ENCODE measurements around the gene TRIM10.
"Not testable (repeated sequence)": the region's sequence is repeated elsewhere in the genome, so short reads cannot be mapped to it uniquely, and the experiment has no call there.

Gene TRIM10

DNA sequence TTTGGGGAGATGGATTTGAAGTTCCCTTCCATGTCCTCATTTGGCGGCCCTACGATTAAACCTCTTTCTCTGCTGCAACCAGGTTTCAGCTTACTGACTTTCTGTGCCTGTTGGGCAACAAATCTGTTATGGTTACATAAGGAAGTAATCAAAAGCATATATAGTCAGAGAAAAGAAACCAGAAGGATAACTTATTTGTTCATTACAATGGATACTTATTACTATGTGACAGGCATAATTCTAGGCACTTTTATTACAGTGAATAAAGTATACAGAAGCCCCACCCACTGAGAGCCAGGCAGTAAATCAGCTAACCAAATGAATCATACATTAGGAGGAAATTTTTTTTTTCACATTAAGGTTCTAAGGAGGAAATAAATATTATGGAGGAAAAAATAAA is 38.5 kb downstream of the TRIM10 start:
- TF ChIP-seq, protein P1, sequence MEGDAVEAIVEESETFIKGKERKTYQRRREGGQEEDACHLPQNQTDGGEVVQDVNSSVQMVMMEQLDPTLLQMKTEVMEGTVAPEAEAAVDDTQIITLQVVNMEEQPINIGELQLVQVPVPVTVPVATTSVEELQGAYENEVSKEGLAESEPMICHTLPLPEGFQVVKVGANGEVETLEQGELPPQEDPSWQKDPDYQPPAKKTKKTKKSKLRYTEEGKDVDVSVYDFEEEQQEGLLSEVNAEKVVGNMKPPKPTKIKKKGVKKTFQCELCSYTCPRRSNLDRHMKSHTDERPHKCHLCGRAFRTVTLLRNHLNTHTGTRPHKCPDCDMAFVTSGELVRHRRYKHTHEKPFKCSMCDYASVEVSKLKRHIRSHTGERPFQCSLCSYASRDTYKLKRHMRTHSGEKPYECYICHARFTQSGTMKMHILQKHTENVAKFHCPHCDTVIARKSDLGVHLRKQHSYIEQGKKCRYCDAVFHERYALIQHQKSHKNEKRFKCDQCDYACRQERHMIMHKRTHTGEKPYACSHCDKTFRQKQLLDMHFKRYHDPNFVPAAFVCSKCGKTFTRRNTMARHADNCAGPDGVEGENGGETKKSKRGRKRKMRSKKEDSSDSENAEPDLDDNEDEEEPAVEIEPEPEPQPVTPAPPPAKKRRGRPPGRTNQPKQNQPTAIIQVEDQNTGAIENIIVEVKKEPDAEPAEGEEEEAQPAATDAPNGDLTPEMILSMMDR (IDR thresholded peaks at IDR 0.05; ENCODE audit: low read length, missing control alignments), result no peak
- H3K4me3 ChIP-seq (replicated peaks; ENCODE audit: low read depth, low read length), result no peak overlapping the region
- no peak for DNase-seq (ENCODE audit: low read depth)

DNA sequence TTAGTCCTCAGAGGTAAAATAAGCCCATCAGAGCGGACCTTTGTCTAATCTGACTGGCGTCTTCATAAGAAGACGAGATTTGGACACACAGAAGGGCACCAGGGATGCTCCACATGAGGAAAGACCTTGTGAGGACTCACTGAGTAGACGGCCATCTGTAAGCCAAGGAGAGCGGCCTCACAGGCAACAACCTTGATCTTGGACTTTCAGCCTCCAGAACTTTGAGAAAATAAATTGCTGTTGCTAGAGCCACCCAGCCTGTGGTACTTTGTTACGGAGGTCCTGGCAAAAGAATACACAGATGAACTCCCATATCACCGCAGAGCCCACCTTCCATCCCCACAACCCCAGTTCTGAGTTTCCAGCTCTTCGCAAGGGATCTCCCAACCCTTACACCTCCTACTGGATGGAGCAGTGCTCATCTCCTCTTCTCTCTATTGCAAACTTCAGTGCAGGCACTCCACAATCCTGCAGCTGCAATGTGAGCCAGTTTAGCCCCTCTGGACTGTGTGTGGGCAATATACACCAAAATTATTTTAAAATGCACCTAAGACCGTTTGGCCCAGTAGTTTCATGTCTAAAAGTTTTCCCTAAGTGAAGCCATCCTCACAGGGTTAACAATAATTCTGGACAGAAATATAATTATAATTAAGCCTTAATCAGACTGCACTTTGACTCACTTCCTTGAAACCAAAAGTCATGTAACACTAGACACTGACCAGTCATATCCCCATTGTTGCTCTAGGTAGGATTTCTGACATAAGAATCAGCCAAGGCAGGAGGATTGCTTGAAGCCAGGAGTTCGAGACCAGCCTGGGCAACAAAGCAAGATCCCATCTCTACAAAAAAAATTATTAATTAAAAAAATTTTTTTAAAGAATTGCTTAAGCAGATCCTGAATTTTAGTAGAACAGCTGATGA is 39.3 kb downstream of the TRIM10 start:
- TF ChIP-seq, protein P1 (IDR thresholded peaks at IDR 0.05; ENCODE audit: low read length, missing control alignments), result no peak
- H3K4me3 ChIP-seq (replicated peaks; ENCODE audit: low read depth, low read length), result no peak overlapping the region
- DNase-seq (ENCODE audit: low read depth), result no peak

DNA sequence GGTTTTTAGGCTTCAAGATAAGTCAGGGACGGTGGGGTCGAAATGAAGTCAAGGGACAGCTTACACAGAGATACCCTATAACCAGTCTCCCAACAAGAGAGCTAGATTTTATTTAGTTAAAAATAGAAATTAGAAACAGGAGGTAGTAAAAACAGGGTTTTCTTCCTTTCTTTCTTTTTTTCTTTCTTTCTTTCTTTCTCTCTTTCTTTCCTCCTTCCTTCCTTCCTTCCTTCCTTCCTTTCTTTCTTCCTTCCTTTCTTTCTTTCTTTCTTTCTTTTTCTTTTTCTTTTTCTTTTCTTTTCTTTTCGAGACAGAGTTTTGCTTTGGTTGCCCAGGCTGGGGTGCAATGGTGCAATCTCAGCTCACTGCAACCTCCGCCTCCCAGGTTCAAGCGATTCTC is 42.3 kb downstream of the TRIM10 start:
- not testable (repeated sequence) for DNase-seq (ENCODE audit: low read depth); H3K4me3 ChIP-seq (replicated peaks; ENCODE audit: low read depth, low read length)

DNA sequence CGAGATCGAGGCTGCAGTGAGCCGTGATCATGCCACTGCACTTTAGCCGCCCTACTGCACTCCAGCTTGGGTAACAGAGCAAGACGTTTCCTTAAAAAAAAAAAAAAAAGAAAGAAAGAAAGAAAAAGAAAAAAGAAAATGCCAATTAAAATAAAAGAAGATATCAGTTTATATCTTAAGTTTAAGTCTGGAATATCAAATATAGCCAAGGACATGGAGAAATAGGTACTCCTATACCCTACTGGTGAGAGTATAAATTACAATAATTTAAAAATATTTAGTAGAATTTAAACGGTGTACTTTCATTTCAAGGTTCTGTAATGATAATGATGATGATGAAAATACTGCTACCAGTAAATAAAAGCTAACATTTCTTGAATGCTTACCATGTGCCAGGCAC is 44.3 kb downstream of the TRIM10 start:
- no peak for DNase-seq (ENCODE audit: low read depth)
- TF ChIP-seq, protein P1 (IDR thresholded peaks at IDR 0.05; ENCODE audit: low read length, missing control alignments), result no peak
- H3K4me3 ChIP-seq (replicated peaks; ENCODE audit: low read depth, low read length), result no peak overlapping the region

DNA sequence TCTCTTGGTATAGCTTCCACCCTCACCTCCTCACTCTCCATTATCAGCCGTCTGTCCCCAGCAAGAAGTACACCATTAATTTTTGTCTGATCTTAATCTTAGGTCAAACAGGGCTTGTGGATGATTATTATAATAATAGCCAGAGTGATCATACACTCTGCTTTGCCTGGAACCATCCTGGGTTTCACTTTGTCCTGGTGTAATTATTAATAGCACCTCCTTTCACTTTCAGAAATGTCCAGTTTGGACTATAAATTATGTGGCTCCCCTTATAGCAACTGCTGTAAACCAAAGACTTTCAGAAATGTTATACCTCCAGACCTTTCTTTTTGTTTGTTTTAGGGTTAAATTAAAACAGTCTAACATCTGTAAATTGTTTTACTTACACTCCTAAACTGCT is 47.2 kb downstream of the TRIM10 start:
- DNase-seq (ENCODE audit: low read depth), result no peak
- H3K4me3 ChIP-seq (replicated peaks; ENCODE audit: low read depth, low read length), result no peak overlapping the region
- TF ChIP-seq, protein P1 (IDR thresholded peaks at IDR 0.05; ENCODE audit: low read length, missing control alignments), result no peak

DNA sequence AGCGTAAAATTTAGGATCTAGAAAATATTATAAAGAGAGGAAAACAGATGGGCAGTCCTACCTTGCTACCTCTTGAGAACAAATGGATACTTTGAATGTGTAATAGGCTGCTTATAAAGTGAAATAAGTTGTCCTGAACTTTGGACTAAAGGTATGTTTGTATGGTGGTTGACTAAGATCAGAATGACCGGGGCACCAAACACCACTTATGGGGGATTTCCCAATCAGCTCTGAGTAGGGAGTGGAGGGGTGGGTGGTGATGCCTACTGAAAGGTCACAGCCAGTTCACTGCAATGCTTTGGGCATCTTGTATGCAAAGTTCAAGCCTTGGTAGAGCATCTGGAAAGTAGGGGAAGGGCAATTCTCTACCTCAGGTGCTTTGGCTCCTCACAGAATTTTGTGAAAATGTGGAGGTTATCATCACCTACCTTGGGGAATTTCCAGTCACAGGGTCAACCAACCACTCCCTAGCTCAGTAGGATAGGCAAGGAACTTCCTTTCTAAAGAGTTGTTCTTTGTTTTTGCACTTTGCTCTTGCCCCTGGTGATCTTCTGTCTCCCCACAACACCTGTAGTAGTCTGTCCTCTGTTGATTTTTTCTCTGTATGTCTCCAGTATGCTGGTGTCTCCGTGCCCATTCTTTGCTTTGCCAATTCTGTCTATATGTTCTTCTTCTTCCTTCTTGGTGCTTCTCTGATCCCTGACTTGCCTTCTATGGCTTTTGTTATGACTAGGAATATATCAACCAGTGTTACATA is 47.8 kb downstream of the TRIM10 start, which contains the start of gene TRIM31:
Gene TRIM31, minus strand, starts transcription at position 88 of the 757 bp plus-strand sequence. CDS start 285 bp downstream, outside the sequence.
- TF ChIP-seq, protein P1 (IDR thresholded peaks at IDR 0.05; ENCODE audit: low read length, missing control alignments), result no peak
- no peak within 1 kb of the TSS for H3K4me3 ChIP-seq (replicated peaks; ENCODE audit: low read depth, low read length)
- DNase-seq (ENCODE audit: low read depth), result no peak

DNA sequence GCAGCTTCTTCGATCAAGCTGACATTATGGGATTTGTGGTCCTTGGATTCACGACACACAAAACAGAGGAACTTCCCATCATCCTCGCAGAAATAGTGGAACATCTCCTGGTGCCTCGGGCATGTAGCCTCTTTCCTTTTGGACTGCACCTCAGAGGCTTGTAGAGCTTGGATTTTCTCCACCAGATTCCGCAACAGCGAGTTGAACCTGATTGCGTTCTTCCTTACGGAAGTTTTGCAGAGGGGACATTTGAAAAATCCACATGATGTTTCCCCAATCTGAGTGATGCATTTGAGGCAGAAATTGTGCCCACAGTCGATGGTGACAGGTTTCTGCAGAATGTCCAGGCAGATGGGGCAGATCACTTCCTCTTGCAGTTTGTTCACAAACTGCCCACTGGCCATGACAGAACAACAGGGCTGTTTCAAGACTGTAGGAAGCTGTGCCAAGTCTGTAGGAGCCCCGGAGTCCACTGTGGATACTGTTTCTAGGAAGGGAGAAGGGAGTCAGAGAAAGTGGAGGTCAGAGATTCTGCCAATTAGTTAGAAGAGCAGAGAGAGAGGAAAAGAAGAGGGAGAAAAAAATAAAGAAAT is 48.5 kb downstream of the TRIM10 start:
- TF ChIP-seq, protein P1 (IDR thresholded peaks at IDR 0.05; ENCODE audit: low read length, missing control alignments), result no peak
- no peak overlapping the region for H3K4me3 ChIP-seq (replicated peaks; ENCODE audit: low read depth, low read length)
- DNase-seq (ENCODE audit: low read depth), result no peak

Data from fibroblast of pulmonary artery (primary cell).